GM19395 (cell line): ENCODE data around the gene PEPD.

Experiments
- ATAC-seq: cut with Tn5 transposase; IDR thresholded peaks from one replicate; pipeline ENCODE4 v1.9.1; 2021; ENCODE audit warnings: mild to moderate bottlenecking, moderate library complexity; ENCODE audit not compliant: unreplicated experiment

Gene PEPD

GRCh38 chr19:33547676-33548075 lies 26.1 kb upstream of the PEPD start:
- no peak for ATAC-seq

GRCh38 chr19:33546656-33547055 lies 25.1 kb upstream of the PEPD start:
- no peak for ATAC-seq

GRCh38 chr19:33545217-33545981 lies 23.8 kb upstream of the PEPD start:
- no peak for ATAC-seq

GRCh38 chr19:33535226-33535625 lies 13.6 kb upstream of the PEPD start:
- ATAC-seq, result no peak

GRCh38 chr19:33532859-33533460 lies 11.4 kb upstream of the PEPD start:
- no peak for ATAC-seq

- ATAC-seq, result no peak
These were observed 9.3 kb upstream of the PEPD start for GRCh38 chr19:33530842-33531241.

- no peak for ATAC-seq
These were observed 8.7 kb upstream of the PEPD start for GRCh38 chr19:33530296-33530695.

- no peak for ATAC-seq
These were observed 7.6 kb upstream of the PEPD start for GRCh38 chr19:33529094-33529676.

- no peak for ATAC-seq
These were observed 6.8 kb upstream of the PEPD start for GRCh38 chr19:33528404-33528803.

- no peak for ATAC-seq
These were observed 5.5 kb upstream of the PEPD start for GRCh38 chr19:33527125-33527524.

- no peak for ATAC-seq
These were observed 2.6 kb upstream of the PEPD start for GRCh38 chr19:33524024-33524664.

GRCh38 chr19:33523167-33523566 lies 1.6 kb upstream of the PEPD start:
- no peak for ATAC-seq

- no peak for ATAC-seq
These were observed 726 bp upstream of the PEPD start for GRCh38 chr19:33522371-33522662.

GRCh38 chr19:33520844-33521479 lies 629 bp downstream of the PEPD start:
- ATAC-seq, result no peak

GRCh38 chr19:33520048-33520643 lies 1.4 kb downstream of the PEPD start:
- no peak for ATAC-seq

GRCh38 chr19:33519416-33519815 lies 2.2 kb downstream of the PEPD start:
- ATAC-seq, result no peak

- ATAC-seq, result no peak
These were observed 3.0 kb downstream of the PEPD start for GRCh38 chr19:33518541-33518940.

GRCh38 chr19:33517922-33518321 lies 3.7 kb downstream of the PEPD start:
- ATAC-seq, result no peak

GRCh38 chr19:33515921-33516320 lies 5.7 kb downstream of the PEPD start:
- ATAC-seq, result no peak

- no peak for ATAC-seq
These were observed 6.6 kb downstream of the PEPD start for GRCh38 chr19:33514885-33515551.

GRCh38 chr19:33513424-33513823 lies 8.2 kb downstream of the PEPD start:
- ATAC-seq, result no peak
